GM18858 (cell line): Measurements from ENCODE around the gene AADACL4.
"Not testable (repeated sequence)": the region's sequence is repeated elsewhere in the genome, so short reads cannot be mapped to it uniquely, and the experiment has no call there.

Experiments used
- ATAC-seq: cut with Tn5 transposase; IDR thresholded peaks from one replicate; pipeline ENCODE4 v1.9.1; 2021; ENCODE audit not compliant: unreplicated experiment

The AADACL4 gene

DNA sequence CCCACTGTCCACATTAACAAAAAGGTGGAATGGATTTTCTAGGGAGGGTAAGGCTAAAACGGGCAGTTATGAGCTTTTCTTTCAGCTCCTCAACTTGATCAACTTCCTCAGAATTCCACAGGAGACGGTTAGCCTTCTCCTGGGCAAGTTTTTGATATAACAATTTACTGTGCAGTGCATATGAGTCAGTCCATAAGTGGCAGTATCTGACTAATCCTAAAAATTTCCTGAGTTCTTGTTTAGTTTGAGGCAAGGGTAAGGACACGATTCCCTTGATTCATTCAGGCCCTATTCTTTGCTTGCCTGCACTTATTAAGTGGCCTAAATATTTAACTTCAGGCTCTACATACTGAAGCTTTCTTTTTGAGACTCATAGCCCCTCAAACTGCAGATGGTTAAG lies 65.8 kb downstream of the AADACL4 start:
- ATAC-seq, result no peak

- no peak for ATAC-seq
Measured at GRCh38 chr1:12711536-12711935, 67.7 kb downstream of the AADACL4 start.

DNA sequence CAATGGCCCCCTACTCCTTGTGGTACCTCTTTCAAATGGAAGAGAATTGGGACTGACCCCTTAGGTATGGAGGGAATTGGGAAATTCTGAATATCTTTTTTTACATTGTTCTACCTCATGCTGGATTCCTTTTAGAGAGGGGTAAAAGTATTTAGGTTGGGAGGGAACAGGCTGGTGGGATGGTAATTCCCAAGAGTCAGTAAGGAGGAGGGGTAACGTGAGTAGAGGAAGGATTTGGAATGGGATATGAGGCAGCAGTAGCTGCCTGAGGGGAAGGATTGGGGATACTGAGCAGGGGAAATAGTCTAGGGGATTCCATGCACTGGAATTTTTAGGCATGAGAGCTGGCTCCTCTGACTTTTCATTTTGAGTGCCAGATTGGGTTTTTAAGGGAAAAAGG lies 68.2 kb downstream of the AADACL4 start:
- ATAC-seq, result no peak

DNA sequence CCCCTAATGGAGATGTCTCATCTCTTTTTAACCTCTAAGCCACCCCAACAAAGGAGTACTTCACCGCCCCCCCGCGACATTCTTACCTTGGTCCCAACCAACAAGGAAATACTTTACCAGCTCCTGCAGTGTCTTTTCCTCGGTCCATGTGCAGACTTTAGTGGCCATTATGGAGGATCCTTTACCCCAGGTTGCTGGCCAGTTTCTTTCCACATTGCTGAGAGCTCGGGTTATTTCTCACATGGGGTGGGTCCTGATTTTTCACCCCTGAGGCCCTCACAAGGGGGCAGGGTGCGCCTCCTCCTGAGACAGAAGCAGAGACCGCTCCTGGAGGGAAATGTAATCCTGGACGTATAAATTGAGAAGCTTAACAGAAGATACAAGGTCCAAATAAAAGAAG lies 69.0 kb downstream of the AADACL4 start:
- no peak for ATAC-seq

GRCh38 chr1:12713651-12714050 lies 69.8 kb downstream of the AADACL4 start:
- ATAC-seq, result not testable (repeated sequence)

GRCh38 chr1:12714710-12715475 lies 71.0 kb downstream of the AADACL4 start:
- no peak for ATAC-seq

- ATAC-seq, result no peak
Measured at GRCh38 chr1:12715896-12716437, 72.1 kb downstream of the AADACL4 start, which contains the start of gene AADACL3. Gene AADACL3, plus strand, starts transcription at chr1:12716110. Its CDS starts 67 bp downstream, at chr1:12716177.
